A673 (cell line): Measurements from ENCODE around the gene ERBB2. TPM values are rescaled to one million over a fixed set of nuclear protein-coding genes. Genes with fewer than 3 reads are reported as not detected.

Experiments
- BruUV-seq: library from RNA; stranded (reverse); fragments of 400-500 nt; replicated peaks from 2 replicates; lab custom pipeline; 2021; lab: Mats Ljungman, UMichigan
- CTCF ChIA-PET: fragments of 300-600 bp; sonication (Branson Sonifier 250); formaldehyde crosslinking; loops from one replicate; lab custom pipeline; 2022; ENCODE audit warnings: antibody characterized with exemption; lab: Charles Lee
- POLR2A ChIA-PET: fragments of 300-600 bp; sonication (Branson Sonifier 250); formaldehyde crosslinking; loops from one replicate; lab custom pipeline; 2022; ENCODE audit warnings: antibody characterized with exemption; ENCODE audit not compliant: low non-redundant PET; lab: Charles Lee
- DNase-seq: peaks from one replicate; pipeline ENCODE4 v3.0.0-alpha.2; 2015; ENCODE audit warnings: low spot score
- H3K27ac ChIP-seq: fragments of 200-600 bp; sonication (generic); 2 replicates; pipeline ENCODE4 v1.5.1; 2016; ENCODE audit warnings: mixed run types, low read depth, mild to moderate bottlenecking, mixed read lengths, antibody characterized with exemption, low read length; ENCODE audit not compliant: poor library complexity, severe bottlenecking
- H3K27me3 ChIP-seq: fragments of 200-600 bp; sonication (generic); replicated peaks from 2 replicates; pipeline ENCODE4 v1.6.1; 2017; ENCODE audit warnings: mixed run types, low read depth, mild to moderate bottlenecking, mixed read lengths, antibody characterized with exemption, low read length; ENCODE audit not compliant: insufficient read depth, poor library complexity
- H3K36me3 ChIP-seq: fragments of 200-600 bp; sonication (generic); 2 replicates; pipeline ENCODE4 v1.6.1; 2016; ENCODE audit warnings: mixed run types, mild to moderate bottlenecking, mixed read lengths, antibody characterized with exemption, low read length; ENCODE audit not compliant: insufficient read depth, poor library complexity, severe bottlenecking
- H3K4me1 ChIP-seq: fragments of 200-600 bp; sonication (generic); 2 replicates; pipeline ENCODE4 v1.6.1; 2017; ENCODE audit warnings: mixed run types, mild to moderate bottlenecking, mixed read lengths, antibody characterized with exemption, low read length; ENCODE audit not compliant: insufficient read depth, poor library complexity, severe bottlenecking
- H3K4me3 ChIP-seq: fragments of 200-600 bp; sonication (generic); 2 replicates; pipeline ENCODE4 v1.5.1; 2016; ENCODE audit warnings: low read depth, mixed run types, mild to moderate bottlenecking, mixed read lengths, low read length; ENCODE audit not compliant: poor library complexity, severe bottlenecking
- H3K9me3 ChIP-seq: fragments of 200-600 bp; sonication (generic); 2 replicates; pipeline ENCODE4 v1.6.1; 2016; ENCODE audit warnings: mixed run types, low read depth, mild to moderate bottlenecking, mixed read lengths, antibody characterized with exemption, low read length; ENCODE audit not compliant: poor library complexity, severe bottlenecking
- EZH2 ChIP-seq: fragments of 200-600 bp; sonication (generic); IDR thresholded peaks from 2 replicates; pipeline ENCODE4 v1.6.1; 2017; ENCODE audit warnings: borderline replicate concordance, low read depth, mild to moderate bottlenecking, mixed read lengths, antibody characterized with exemption, low read length; ENCODE audit not compliant: poor library complexity, severe bottlenecking
- intact Hi-C: fragments of 100-400 bp; cut with micrococcal nuclease; formaldehyde crosslinking; loops from one replicate; pipeline ENCODE4 v1.10.0; 2022; ENCODE audit not compliant: unreplicated experiment
- total RNA-seq: library from RNA; stranded (reverse); gene quantifications from 2 replicates; pipeline ENCODE4 v1.2.3, GENCODE V29; 2021
- TF ChIP-seq, protein P1 (sequence below): fragments of 300-800, 200-600 bp; sonication (generic); conservative IDR thresholded peaks from 2 replicates; pipeline ENCODE4 v1.5.1; 2017; ENCODE audit warnings: low read depth, mild to moderate bottlenecking, antibody characterized with exemption, low read length, moderate library complexity, mixed read lengths

Gene ERBB2
- total RNA-seq, 1 experiment from 2014 or later = 11.1 TPM

DNA sequence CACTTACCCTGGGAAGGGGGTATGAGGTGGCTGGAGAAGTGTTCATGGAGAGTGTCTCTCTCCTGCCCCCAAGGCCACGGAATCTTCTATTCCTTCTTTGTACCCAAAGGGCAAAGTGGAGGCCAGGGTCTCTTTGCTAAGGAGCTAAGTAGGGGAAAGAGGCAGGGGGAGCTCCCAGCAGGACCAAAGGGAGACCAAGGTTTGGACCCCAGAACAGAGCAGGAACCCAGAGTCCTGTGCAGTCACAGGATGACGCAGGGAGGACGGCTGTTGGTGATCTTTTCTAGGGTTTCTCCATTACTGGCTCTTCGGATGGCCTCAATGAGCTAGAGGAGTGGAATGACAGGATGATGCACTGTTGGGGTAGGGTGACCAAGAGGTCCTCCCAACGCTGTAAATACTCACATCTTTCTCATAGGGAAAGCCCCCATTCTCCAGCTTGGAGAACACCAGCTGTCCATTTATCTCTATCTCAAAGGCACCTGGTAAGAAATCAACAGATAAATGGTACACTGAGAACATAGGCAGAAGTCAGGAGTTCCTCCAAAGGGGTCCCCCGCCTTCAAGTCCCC, 29.5 kb downstream of the ERBB2 start:
- no peaks in the 10 kb centered on the region for H3K36me3 ChIP-seq
- no peak for DNase-seq
- ChIA-PET CTCF (no interaction called here), POLR2A (interaction anchor here (0.5 kb wide), 1 partner anchor 29 kb away, joined by 3 read pairs; no protein-coding TSS in a partner anchor)
- H3K27ac ChIP-seq = no peak overlapping the region
- no peaks in the 10 kb centered on the region for H3K27me3 ChIP-seq
- no peaks in the 10 kb centered on the region for H3K4me1 ChIP-seq
- peak overlapping the region; percentile 60 for H3K4me3 ChIP-seq
- intact Hi-C loops = no loop called here
- H3K9me3 ChIP-seq = no peaks in the 10 kb centered on the region
- no peak for TF ChIP-seq EZH2
- TF ChIP-seq, protein P1, sequence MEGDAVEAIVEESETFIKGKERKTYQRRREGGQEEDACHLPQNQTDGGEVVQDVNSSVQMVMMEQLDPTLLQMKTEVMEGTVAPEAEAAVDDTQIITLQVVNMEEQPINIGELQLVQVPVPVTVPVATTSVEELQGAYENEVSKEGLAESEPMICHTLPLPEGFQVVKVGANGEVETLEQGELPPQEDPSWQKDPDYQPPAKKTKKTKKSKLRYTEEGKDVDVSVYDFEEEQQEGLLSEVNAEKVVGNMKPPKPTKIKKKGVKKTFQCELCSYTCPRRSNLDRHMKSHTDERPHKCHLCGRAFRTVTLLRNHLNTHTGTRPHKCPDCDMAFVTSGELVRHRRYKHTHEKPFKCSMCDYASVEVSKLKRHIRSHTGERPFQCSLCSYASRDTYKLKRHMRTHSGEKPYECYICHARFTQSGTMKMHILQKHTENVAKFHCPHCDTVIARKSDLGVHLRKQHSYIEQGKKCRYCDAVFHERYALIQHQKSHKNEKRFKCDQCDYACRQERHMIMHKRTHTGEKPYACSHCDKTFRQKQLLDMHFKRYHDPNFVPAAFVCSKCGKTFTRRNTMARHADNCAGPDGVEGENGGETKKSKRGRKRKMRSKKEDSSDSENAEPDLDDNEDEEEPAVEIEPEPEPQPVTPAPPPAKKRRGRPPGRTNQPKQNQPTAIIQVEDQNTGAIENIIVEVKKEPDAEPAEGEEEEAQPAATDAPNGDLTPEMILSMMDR = no peak
- BruUV-seq = no TSS peak

DNA sequence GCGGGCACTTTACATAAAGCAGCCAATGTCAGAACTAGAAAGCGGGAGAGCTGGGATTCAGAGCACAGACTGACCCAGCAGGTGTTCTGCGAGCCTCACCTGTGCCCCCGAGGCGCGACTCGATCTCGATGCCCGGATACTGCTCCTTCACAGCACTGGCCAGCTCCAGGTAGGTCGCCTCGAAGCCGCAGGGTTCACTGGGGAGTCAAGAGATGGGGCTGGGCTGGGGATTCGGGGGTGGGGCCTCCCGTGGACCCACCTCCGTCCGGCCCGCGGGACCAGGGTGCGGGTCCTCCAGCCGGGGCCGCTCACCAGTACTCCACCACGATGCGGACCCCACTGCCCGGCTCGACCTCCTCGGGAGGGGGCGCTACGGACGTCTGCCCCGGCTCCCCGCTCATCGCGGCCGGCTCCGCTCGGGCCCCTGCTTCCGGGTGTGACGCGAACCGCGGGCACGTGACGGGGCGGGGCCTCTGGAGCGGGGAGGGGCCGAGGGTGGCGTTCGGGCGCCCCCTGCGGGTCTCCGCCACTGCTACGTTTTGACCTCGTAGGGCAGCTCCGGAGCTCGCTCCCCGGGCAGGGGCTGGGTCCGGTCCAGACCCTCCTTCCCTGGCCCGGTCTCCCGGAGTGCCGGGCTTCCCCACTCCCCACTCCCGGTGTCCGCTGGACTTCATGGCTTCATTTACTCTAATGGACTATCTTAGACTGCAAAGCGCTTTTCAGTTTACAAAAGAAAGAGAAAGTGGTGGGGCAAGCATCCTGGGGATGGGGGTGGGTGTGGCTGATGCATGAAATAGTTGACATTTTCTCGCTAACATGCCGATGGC, 30.4 kb downstream of the ERBB2 start, which contains the start of gene MIEN1:
Gene MIEN1, minus strand, starts transcription at position 438 of the 827 bp plus-strand sequence. Its CDS starts 37 bp downstream, at position 401.
- intact Hi-C loops = no loop called here
- Histone ChIP-seq H3K27me3 (no peaks in the 10 kb centered on the region), H3K27ac (peak within 1 kb of the TSS; percentile 68), H3K36me3 (no peaks in the 10 kb centered on the region), H3K4me3 (peak within 1 kb of the TSS; percentile 60), H3K4me1 (no peaks in the 10 kb centered on the region), H3K9me3 (no peaks in the 10 kb centered on the region)
- ChIA-PET CTCF (interaction anchor here (1.0 kb wide), 2 partner anchors 30 to 109 kb away, joined by 3 read pairs; partner anchors contain the start of gene ERBB2), POLR2A (interaction anchor here (0.6 kb wide), 1 partner anchor 37 kb away, joined by 3 read pairs; no protein-coding TSS in a partner anchor)
- peak; percentile 70 for DNase-seq
- BruUV-seq = TSS peak; percentile 80
- no peak for TF ChIP-seq EZH2
- TF ChIP-seq, protein P1 = peak; percentile 73

DNA sequence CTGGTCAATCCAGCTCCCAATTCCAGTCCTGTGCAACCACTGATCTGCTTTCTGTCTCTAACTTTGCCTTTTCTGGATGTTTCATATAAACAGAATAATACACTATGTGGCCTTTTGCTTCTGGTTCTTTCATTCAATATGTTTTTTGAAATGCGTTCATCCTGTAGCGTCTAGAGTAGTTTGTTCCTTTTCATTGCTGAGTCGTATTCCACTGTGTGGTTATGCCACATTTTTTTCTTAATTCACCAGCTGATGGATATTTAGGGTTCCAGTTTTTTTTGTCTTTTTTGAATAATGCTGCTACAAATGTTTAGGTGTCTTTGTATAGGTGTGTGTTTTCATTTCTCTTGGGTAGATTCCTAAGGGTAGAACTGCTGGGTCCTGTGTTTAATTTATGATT, 32.7 kb downstream of the ERBB2 start:
- no TSS peak for BruUV-seq
- POLR2A ChIA-PET = no interaction called here
- H3K36me3 ChIP-seq = no peaks in the 10 kb centered on the region
- no peaks in the 10 kb centered on the region for H3K4me1 ChIP-seq
- no peak for DNase-seq
- H3K27me3 ChIP-seq = no peaks in the 10 kb centered on the region
- intact Hi-C loops = no loop called here
- H3K9me3 ChIP-seq = no peaks in the 10 kb centered on the region
- TF ChIP-seq EZH2 = no peak
- TF ChIP-seq, protein P1 = no peak
- no peak overlapping the region for H3K27ac ChIP-seq
- CTCF ChIA-PET = interaction anchor here (0.7 kb wide), 1 partner anchor 187 kb away, joined by 3 read pairs; no protein-coding TSS in a partner anchor
- no peak overlapping the region for H3K4me3 ChIP-seq
